HG03139 (cell line): Measurements from ENCODE around the gene TBX3.

Source experiments
- ATAC-seq: cut with Tn5 transposase; IDR thresholded peaks from one replicate; pipeline ENCODE4 v1.9.1; 2021; ENCODE audit not compliant: unreplicated experiment

The TBX3 gene

GRCh38 chr12:114636723-114637480 is 47.1 kb downstream of the TBX3 start:
- no peak for ATAC-seq

- no peak for ATAC-seq
Observed at GRCh38 chr12:114631242-114631641, 52.7 kb downstream of the TBX3 start.

- no peak for ATAC-seq
Observed at GRCh38 chr12:114628199-114628598, 55.8 kb downstream of the TBX3 start.

- ATAC-seq = no peak
Observed at GRCh38 chr12:114627393-114627792, 56.6 kb downstream of the TBX3 start.

GRCh38 chr12:114625294-114625851 is 58.6 kb downstream of the TBX3 start:
- ATAC-seq = no peak

GRCh38 chr12:114623737-114624136 is 60.2 kb downstream of the TBX3 start:
- ATAC-seq = no peak
